Esophagus squamous epithelium (tissue), 5 donors: Measurements from ENCODE around the gene AGO1. TPM values are rescaled to one million over a fixed set of nuclear protein-coding genes. Genes with fewer than 3 reads are reported as not detected.

Experiments
- DNase-seq: peaks from one replicate; lab custom pipeline; 2025; lab: John Stamatoyannopoulos, UW
- H3K27ac ChIP-seq, 4 donors: fragments of 200-600 bp; sonication (generic); one replicate each; pipeline ENCODE4 v1.5.1; 2016 to 2019; ENCODE audit warnings: mild to moderate bottlenecking in 1 of 4
- H3K27me3 ChIP-seq, 4 donors: fragments of 200-600 bp; sonication (generic); 1 replicate in 3 of 4; 2 replicates in 1 of 4; pipeline versions ENCODE4 v1.5.1 to v1.6.0; 2017 to 2021; ENCODE audit warnings: antibody characterized with exemption in 1 of 4
- H3K36me3 ChIP-seq, 3 donors: fragments of 200-600 bp; sonication (generic); one replicate each; pipeline ENCODE4 v1.5.1; 2016 to 2019
- H3K4me1 ChIP-seq, 3 donors: fragments of 200-600 bp; sonication (generic); one replicate each; pipeline ENCODE4 v1.5.1; 2017 to 2019
- H3K4me3 ChIP-seq, 4 donors: fragments of 200-600 bp; sonication (generic); 1 replicate in 3 of 4; 2 replicates in 1 of 4; pipeline ENCODE4 v1.5.1; 2016 to 2019; ENCODE audit warnings: mild to moderate bottlenecking in 2 of 4, moderate library complexity in 1 of 4
- H3K9me3 ChIP-seq, 3 donors: fragments of 200-600 bp; sonication (generic); one replicate each; pipeline ENCODE4 v1.5.1; 2016 to 2019
- CTCF ChIP-seq, 6 experiments: fragments of 450-650 bp in 4 of 6; fragments of 200-600 bp in 2 of 6; sonication (generic) in 2 of 6; IDR thresholded peaks; one replicate each; pipeline ENCODE4 v1.5.1; 2016 to 2019; ENCODE audit warnings: antibody characterized with exemption in 6 of 6, mild to moderate bottlenecking in 4 of 6, moderate library complexity in 4 of 6
- POLR2A ChIP-seq, 4 donors: fragments of 450-650 bp; IDR thresholded peaks; one replicate each; pipeline ENCODE4 v1.6.1; 2017; ENCODE audit warnings: antibody characterized with exemption in 4 of 4, mild to moderate bottlenecking in 4 of 4, moderate library complexity in 3 of 4
- WGBS, 2 donors: methylation state at CpG; one replicate each; pipeline ENCODE4 v1.1.5; 2018; 5-methylcytosine and 5-hydroxymethylcytosine counted together
- intact Hi-C: fragments of 100-400 bp; cut with DNase I; formaldehyde crosslinking; loops from one replicate; pipeline ENCODE4 v1.15.0; 2022
- total RNA-seq, 4 donors: library from RNA; depleted of rRNA; stranded (reverse); fragments of >200 nt; gene quantifications; one replicate each; pipeline ENCODE4 v1.1.0, GENCODE V29; 2016
- donor health status: DM: yes; HTN: yes; CAD: no.

Gene AGO1
- total RNA-seq, 4 donors from 2014 or later, result 9.7 to 18.1 (median 11.2) TPM

GRCh38 chr1:35850716-35851115, 32.3 kb upstream of the AGO1 start:
- WGBS, 2 donors, result 37 to 50% methylated on average over 5 of the region's 5 CpGs
- intact Hi-C loops, result no loop called here

GRCh38 chr1:35851132-35851869, 31.7 kb upstream of the AGO1 start:
- 31 to 36% methylated on average over 3 of the region's 3 CpGs for WGBS, 2 donors
- Histone ChIP-seq H3K9me3 (no peaks in the 10 kb centered on the region), H3K4me1 (peaks cover 0 to 40% (median 13%) of the 10 kb centered on the region in 3 donors), H3K4me3 (no peak overlapping the region), H3K27me3 (no peaks in the 10 kb centered on the region), H3K27ac (peak overlapping the region; percentile 49 to 74 (median 70)), H3K36me3 (peaks cover 0 to 85% (median 12%) of the 10 kb centered on the region in 3 donors)
- TF ChIP-seq POLR2A (IDR thresholded peaks at IDR 0.05) (no peak), CTCF (IDR thresholded peaks at IDR 0.05) (no peak)
- intact Hi-C loops, result no loop called here
- no peak for DNase-seq

More at GRCh38 chr1:35850716-35851115, 32.3 kb upstream of the AGO1 start:
- Histone ChIP-seq H3K27me3 (no peaks in the 10 kb centered on the region), H3K4me3 (no peak overlapping the region), H3K9me3 (no peaks in the 10 kb centered on the region), H3K27ac (peak overlapping the region in 3 of 4 donors; percentile 49 to 73 (median 67)), H3K4me1 (peaks cover 0 to 43% (median 13%) of the 10 kb centered on the region in 3 donors), H3K36me3 (peaks cover 0 to 85% (median 12%) of the 10 kb centered on the region in 3 donors)
- TF ChIP-seq CTCF (IDR thresholded peaks at IDR 0.05), result no peak
- no peak for TF ChIP-seq POLR2A (IDR thresholded peaks at IDR 0.05)
- no peak for DNase-seq

GRCh38 chr1:35852241-35852640, 30.8 kb upstream of the AGO1 start:
- peaks cover 0 to 75% (median 12%) of the 10 kb centered on the region in 3 donors for H3K36me3 ChIP-seq
- no peaks in the 10 kb centered on the region for H3K27me3 ChIP-seq
- H3K4me1 ChIP-seq, result peaks cover 0 to 40% (median 13%) of the 10 kb centered on the region in 3 donors
- H3K27ac ChIP-seq, result peak overlapping the region in 2 of 4 donors; percentile 67 to 73
- 39 to 48% methylated on average over 2 of the region's 2 CpGs for WGBS, 2 donors
- intact Hi-C loops, result no loop called here
- H3K9me3 ChIP-seq, result no peaks in the 10 kb centered on the region
- no peak for DNase-seq
- TF ChIP-seq CTCF (IDR thresholded peaks at IDR 0.05) (no peak), POLR2A (IDR thresholded peaks at IDR 0.05) (no peak)
- H3K4me3 ChIP-seq, result no peak overlapping the region

GRCh38 chr1:35854989-35855700, 27.9 kb upstream of the AGO1 start:
- Histone ChIP-seq H3K4me3 (no peak overlapping the region), H3K4me1 (peaks cover 0 to 21% (median 13%) of the 10 kb centered on the region in 3 donors), H3K9me3 (no peaks in the 10 kb centered on the region), H3K27me3 (no peaks in the 10 kb centered on the region), H3K36me3 (peaks cover 0 to 59% (median 12%) of the 10 kb centered on the region in 3 donors), H3K27ac (no peak overlapping the region)
- no peak for DNase-seq
- TF ChIP-seq CTCF (IDR thresholded peaks at IDR 0.05) (no peak), POLR2A (IDR thresholded peaks at IDR 0.05) (no peak)
- intact Hi-C loops, result no loop called here
- WGBS, 2 donors, result 60 to 66% methylated on average over 9 of the region's 9 CpGs

- Histone ChIP-seq H3K9me3 (no peaks in the 10 kb centered on the region), H3K27ac (no peak overlapping the region), H3K4me1 (peaks cover 0 to 3% (median 1%) of the 10 kb centered on the region in 3 donors), H3K27me3 (no peaks in the 10 kb centered on the region), H3K36me3 (peaks cover 0 to 41% (median 12%) of the 10 kb centered on the region in 3 donors), H3K4me3 (no peak overlapping the region)
- intact Hi-C loops, result no loop called here
- DNase-seq, result no peak
- WGBS, 2 donors, result 43 to 47% methylated on average over 1 of the region's 1 CpG
- TF ChIP-seq CTCF (IDR thresholded peaks at IDR 0.05) (no peak), POLR2A (IDR thresholded peaks at IDR 0.05) (no peak)
These were observed 26.0 kb upstream of the AGO1 start for GRCh38 chr1:35856964-35857363.
